GM19395 (cell line): ENCODE data around the gene AP5S1.
"Not testable (repeated sequence)": the region's sequence is repeated elsewhere in the genome, so short reads cannot be mapped to it uniquely, and the experiment has no call there.

Experiments used
- ATAC-seq: cut with Tn5 transposase; IDR thresholded peaks from one replicate; pipeline ENCODE4 v1.9.1; 2021; ENCODE audit warnings: mild to moderate bottlenecking, moderate library complexity; ENCODE audit not compliant: unreplicated experiment

AP5S1 gene

DNA sequence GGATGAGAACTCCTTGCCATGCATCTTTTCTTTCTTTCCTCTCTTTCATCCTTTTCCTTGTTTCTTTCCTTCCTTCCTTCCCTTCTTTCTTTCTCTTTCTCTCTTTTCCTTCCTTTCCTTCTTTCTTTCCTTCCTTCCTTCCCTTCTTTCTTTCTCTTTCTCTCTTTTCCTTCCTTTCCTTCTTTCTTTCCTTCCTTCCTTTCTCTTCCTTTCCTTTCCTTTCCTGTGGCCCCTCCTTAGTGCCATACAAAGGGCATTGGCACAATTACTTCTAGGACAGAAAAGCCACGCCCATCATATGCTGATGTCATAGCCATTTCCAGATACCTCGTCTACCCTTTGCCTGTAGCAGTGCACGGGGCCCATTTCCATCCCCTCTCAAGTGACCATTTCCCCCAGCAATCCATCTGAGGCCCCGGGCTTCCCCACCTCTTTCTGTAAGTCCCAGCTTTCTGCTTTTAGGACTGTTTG, 31.6 kb upstream of the AP5S1 start:
- no peak for ATAC-seq

DNA sequence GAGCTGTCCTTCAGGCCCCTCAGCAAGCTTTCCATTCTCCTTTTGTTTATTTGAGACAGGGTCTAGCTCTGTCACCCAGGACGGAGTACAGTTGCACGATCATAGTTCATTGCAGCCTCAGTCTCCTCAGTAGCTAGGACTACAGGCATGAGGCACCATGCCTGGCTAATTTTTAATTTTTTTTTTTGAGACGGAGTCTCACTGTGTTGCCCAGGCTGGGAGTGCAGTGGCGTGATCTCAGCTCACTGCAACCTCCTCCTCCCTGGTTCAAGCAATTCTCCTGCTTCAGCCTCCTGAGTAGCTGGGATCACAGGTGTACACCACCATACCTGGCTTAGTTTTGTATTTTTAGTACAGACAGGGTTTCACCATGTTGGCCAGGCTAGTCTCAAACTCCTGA, 31.1 kb upstream of the AP5S1 start:
- not testable (repeated sequence) for ATAC-seq

DNA sequence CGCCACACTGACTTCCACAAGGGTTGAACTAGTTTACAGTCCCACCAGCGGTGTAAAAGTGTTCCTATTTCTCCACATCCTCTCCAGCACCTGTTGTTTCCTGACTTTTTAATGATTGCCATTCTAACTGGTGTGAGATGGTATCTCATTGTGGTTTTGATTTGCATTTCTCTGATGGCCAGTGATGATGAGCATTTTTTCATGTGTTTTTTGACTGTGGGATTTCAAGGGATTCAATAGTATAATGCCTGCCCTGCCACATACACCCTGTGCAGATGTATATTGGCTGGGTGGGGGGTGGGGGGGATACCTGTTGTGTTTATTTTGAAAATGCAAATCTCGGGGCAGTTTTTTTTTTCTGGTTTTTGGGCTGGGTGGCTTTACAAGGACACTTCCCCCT, 26.2 kb upstream of the AP5S1 start:
- ATAC-seq: not testable (repeated sequence)

DNA sequence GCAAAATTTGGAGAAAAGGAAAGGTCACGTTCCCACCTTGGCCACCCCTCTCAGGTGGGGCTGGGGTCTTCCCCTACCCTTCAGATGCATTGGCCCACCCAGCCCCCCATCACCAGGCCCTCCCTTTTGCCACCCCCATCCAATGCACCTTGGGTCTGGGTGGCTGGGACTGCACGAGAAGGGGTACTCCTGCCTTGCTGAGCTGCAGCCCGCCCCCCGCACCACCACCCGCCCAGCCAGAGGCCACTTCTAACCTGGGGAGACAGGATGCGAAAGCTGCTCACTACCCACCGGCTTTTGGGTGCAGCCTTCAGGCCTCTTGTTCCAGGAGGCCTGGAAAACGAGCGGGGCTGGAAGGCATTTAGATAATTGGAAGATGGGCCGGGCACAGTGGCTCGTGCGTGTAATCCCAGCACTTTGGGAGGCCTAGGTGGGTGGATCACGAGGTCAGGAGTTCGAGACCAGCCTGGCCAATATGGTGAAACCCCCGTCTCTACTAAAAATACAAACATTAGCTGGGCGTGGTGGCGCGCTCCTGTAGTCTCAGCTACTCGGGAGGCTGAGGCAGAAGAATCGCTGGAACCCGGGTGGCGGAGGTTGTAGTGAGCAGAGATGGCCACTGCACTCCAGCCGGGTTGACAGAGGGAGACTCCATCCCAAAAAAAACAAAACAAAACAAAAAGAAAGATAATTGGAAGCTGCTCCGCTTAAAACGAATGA, 25.5 kb upstream of the AP5S1 start:
- ATAC-seq: no peak

GRCh38 chr20:3795511-3796468, 24.6 kb upstream of the AP5S1 start, which contains the start of gene CDC25B:
Gene CDC25B, plus strand, starts transcription at chr20:3796310. Its CDS starts 222 bp downstream, at chr20:3796532.
- ATAC-seq: peak; percentile 73

- ATAC-seq: no peak
Observed at GRCh38 chr20:3796477-3797225, 23.7 kb upstream of the AP5S1 start.

DNA sequence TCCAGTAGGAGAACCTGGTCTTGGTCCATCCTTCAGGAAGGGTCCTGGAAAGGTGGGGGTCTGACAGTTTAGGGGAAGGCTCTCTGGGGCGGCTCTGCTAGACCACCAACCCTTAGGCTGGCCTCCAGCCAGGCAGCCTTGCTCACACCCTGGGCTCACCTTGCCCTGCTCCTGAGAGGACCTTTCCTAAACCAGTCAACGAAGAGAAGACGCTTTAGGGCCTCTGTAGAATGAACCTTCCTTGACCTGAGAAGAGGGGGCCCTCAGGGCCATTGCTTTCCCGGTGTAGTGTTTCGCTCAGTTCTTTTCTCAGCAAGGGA, 23.2 kb upstream of the AP5S1 start:
- no peak for ATAC-seq

DNA sequence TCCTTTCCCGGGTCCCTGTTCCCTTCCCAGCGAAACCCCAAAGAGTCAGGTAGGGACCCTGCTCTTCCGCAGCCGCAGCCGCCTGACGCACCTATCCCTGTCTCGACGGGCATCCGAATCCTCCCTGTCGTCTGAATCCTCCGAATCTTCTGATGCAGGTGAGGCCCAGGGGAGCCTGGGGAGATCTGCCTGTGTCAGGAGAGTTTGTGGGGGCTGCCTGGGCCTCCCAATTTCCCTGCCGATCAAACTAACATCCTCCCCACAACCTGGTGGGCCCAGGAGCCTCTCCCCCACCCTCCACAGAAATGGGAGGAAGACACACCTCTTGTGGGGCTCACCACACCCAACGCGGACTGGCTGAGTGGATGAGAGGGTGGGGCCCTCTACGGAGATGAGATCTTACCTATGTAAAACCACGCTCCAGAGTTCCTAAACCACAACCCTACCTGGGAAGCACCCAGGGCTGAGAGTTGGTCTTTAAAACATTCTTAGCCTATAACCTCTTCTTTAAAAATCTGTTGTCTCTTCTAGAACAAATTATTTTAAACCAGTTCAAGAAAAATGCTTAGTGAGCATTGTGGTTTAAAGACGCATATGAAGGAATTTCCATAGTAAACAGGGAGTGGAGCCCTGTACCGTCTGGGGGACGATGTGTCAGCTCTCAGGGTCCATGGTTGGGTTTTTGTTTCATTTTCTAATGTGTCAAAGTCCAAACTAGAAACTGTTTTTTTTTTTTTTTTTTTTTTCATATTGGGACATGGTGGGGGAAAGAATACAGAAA, 22.6 kb upstream of the AP5S1 start:
- no peak for ATAC-seq

DNA sequence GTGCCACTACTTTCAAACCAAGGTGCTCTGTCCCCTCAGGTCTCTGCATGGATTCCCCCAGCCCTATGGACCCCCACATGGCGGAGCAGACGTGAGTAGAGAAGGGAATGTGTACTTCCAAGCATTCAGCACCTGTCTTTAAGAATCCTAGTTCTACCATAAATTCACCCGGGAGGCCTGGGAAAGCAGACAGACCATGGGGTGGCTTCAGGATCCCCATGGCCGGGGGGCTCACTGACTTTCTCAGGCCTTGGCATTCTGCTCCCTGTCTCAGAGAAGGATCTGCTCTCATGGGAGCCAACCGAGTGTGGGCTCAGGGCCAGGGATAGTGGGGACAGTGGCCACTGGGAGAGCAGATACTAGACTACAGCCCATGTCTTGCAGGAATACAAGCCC, 22.0 kb upstream of the AP5S1 start:
- no peak for ATAC-seq

GRCh38 chr20:3798908-3799248, 21.5 kb upstream of the AP5S1 start:
- ATAC-seq: no peak

DNA sequence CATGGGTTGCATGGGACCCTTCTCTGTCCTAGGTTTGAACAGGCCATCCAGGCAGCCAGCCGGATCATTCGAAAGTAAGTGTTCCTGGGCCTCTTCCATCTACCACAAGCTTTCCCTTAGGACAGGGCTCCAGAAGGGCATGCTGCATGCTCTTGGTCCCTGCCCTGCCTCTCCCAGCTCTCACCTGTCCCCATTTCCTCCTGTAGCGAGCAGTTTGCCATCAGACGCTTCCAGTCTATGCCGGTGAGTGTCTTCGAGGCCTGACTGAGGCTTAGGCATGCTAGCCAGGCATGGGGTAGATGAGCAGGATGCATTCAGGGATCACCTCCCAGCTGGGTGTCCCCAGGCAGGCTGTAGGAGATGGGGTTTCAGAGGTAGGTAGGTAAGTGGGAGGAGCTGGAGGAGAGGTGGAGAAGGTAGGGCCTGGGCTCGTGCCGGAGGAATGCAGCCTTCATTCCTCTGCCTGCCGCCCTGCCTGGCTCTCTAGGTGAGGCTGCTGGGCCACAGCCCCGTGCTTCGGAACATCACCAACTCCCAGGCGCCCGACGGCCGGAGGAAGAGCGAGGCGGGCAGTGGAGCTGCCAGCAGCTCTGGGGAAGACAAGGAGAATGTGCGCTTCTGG, 20.0 kb upstream of the AP5S1 start:
- ATAC-seq: no peak

DNA sequence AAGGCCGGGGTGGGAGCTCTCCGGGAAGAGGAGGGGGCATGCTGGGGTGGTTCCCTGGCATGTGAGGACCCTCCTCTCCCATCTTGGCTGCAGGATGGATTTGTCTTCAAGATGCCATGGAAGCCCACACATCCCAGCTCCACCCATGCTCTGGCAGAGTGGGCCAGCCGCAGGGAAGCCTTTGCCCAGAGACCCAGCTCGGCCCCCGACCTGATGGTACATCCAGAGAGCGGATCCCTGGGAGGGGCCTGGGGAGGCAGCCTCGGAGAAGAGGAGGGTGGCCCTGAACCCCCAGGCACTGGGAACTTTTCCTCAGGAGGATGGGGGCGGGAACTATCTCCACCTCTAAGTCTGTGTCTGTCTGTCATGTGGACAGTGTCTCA, 19.5 kb upstream of the AP5S1 start:
- ATAC-seq: no peak

DNA sequence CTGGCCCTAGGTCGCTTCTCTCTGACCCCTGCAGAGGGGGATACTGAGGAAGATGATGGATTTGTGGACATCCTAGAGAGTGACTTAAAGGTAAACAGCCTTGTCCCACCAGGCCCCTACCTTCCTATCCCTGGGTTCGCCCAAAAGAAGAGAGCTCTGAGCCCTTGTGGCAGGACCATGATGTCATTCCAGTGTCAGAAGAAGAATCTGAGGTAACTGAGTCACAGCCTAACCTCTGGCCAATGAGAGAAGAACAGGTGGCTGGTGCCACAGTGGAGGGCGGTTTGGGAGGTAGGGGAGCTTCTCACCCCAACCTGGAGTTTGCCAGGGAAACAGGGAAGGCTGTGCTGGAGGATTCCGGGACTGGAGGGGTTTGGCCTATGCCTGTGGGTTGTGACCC, 19.0 kb upstream of the AP5S1 start:
- no peak for ATAC-seq

DNA sequence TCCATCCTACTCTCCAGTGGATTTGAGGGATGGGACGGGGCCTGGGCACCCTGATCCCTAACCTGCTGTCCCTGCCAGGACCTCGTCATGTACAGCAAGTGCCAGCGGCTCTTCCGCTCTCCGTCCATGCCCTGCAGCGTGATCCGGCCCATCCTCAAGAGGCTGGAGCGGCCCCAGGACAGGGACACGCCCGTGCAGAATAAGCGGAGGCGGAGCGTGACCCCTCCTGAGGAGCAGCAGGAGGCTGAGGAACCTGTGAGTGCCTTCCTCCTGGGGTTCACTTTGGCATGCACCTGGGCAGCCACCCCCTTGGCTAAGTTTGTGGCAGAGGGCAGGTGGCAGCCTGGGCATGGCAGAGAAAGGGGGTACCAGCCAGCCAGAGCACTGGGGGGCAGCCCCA, 18.5 kb upstream of the AP5S1 start:
- no peak for ATAC-seq

DNA sequence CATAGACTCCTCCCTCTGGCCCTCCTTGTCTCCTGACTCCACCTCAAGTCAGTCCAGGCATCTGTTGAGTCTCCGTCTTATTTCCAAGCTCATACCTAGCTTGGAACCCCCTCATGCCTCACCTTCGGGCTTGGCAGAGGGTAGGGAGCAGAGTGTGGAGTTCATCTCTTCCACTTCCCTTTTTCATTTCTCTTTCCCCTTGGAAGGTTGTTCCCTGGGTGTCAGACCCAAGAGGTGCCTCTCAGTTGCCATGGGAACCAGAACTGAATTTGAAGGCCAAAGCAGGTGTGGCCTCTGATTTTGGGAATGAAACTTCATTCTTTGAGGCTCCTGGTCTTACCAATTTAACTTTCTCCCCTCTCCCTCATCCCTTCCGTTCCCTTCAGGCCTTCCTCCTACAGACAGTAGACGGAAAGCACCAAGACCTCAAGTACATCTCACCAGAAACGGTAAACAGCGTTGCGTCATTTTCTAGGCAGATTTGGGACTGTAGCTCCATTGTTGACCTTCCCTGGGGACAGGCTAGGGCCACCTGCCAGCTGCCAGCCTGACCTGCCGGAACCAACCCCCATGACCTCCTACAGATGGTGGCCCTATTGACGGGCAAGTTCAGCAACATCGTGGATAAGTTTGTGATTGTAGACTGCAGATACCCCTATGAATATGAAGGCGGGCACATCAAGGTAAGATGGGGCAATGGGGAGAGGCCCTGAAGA, 17.7 kb upstream of the AP5S1 start:
- no peak for ATAC-seq

DNA sequence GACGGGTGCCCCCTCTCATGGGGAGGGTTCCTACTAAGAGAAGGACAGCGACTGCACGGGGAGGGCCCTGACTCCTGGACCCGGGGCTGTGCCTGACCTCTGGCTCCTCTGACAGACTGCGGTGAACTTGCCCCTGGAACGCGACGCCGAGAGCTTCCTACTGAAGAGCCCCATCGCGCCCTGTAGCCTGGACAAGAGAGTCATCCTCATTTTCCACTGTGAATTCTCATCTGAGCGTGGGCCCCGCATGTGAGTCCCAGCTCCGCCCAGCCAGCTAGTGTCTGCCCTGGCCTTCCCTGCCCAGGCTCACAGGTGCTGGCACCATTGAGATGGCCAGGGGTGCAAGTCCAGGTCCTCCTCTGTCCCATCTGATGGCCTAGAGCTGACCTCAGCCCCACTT, 17.1 kb upstream of the AP5S1 start:
- ATAC-seq: no peak

GRCh38 chr20:3803854-3804253, 16.5 kb upstream of the AP5S1 start:
- no peak for ATAC-seq

GRCh38 chr20:3804254-3804751, 16.0 kb upstream of the AP5S1 start:
- no peak for ATAC-seq

- ATAC-seq: no peak
Observed at GRCh38 chr20:3804781-3805180, 15.6 kb upstream of the AP5S1 start.
